ENCODE results near the gene HOXB6. TPM values are rescaled to one million over a fixed set of nuclear protein-coding genes. Genes with fewer than 3 reads are reported as not detected.

The HOXB6 gene
- polyA plus RNA-seq, 3 donors = not detected

- H2AFZ ChIP-seq (ENCODE audit: insufficient read depth, low read depth, low read length, poor library complexity, severe bottlenecking) = no peak overlapping the region
- no peaks in the 10 kb centered on the region for H3K36me3 ChIP-seq (replicated peaks in 1 of 2; ENCODE audit: control insufficient read depth in 1 of 2, insufficient read depth in 2 of 2, low read length in 2 of 2)
- DNase-seq = no peak
- H3K27me3 Mint-ChIP-seq (ENCODE audit: low read depth in 3 of 3) = peaks cover 99 to 100% (median 100%) of the 10 kb centered on the region in 3 donors
- WGBS (ENCODE audit: insufficient coverage) = 8% methylated on average over 24 of the region's 33 CpGs
- H3K9me3 ChIP-seq (replicated peaks in 1 of 2; ENCODE audit: control insufficient read depth in 1 of 2, insufficient read depth in 1 of 2, low read length in 2 of 2) = peaks cover 0 to 26% of the 10 kb centered on the region in 2 donors
- TF ChIP-seq CTCF (IDR thresholded peaks at IDR 0.05) = no peak
- H3K4me1 Mint-ChIP-seq = peaks cover 48% of the 10 kb centered on the region
- no peak overlapping the region for H3K9ac ChIP-seq (ENCODE audit: insufficient read depth, low read length, poor library complexity, severe bottlenecking)
- H4K20me1 ChIP-seq (ENCODE audit: insufficient read depth, low read length) = no peaks in the 10 kb centered on the region
- intact Hi-C loops (cut with micrococcal nuclease) = loop anchor here (5.0 kb wide), 2 partner anchors 100 to 255 kb away; no protein-coding TSS in a partner anchor
- H3K9me3 Mint-ChIP-seq = peaks cover 0 to 35% (median 13%) of the 10 kb centered on the region in 7 donors
- H3K79me2 ChIP-seq (ENCODE audit: insufficient read depth, low read length) = no peaks in the 10 kb centered on the region
- H3K27me3 ChIP-seq (ENCODE audit: control insufficient read depth in 2 of 2, insufficient read depth in 2 of 2, low read length in 2 of 2) = peaks cover 82 to 100% of the 10 kb centered on the region in 2 donors
- H3K4me3 Mint-ChIP-seq = peak overlapping the region in 1 of 2 donors; percentile 92
- H3K4me2 ChIP-seq (replicated peaks; ENCODE audit: extremely low read depth, low read length, poor library complexity, severe bottlenecking) = no peak overlapping the region
- H3K4me3 ChIP-seq (replicated peaks in 1 of 3; ENCODE audit: low read depth in 2 of 3, low read length in 3 of 3) = no peak overlapping the region
- H3K36me3 Mint-ChIP-seq = peaks cover 13 to 37% of the 10 kb centered on the region in 2 donors
- H3K27ac ChIP-seq (ENCODE audit: low read depth in 1 of 2, low read length in 2 of 2) = no peak overlapping the region
- H3K27ac Mint-ChIP-seq = no peak overlapping the region
- peaks cover 21 to 34% of the 10 kb centered on the region in 2 donors for H3K4me1 ChIP-seq (ENCODE audit: control insufficient read depth in 1 of 2, insufficient read depth in 2 of 2, low read length in 2 of 2)
These were observed 12.7 kb downstream of the HOXB6 start for GRCh38 chr17:48592057-48592514.

DNA sequence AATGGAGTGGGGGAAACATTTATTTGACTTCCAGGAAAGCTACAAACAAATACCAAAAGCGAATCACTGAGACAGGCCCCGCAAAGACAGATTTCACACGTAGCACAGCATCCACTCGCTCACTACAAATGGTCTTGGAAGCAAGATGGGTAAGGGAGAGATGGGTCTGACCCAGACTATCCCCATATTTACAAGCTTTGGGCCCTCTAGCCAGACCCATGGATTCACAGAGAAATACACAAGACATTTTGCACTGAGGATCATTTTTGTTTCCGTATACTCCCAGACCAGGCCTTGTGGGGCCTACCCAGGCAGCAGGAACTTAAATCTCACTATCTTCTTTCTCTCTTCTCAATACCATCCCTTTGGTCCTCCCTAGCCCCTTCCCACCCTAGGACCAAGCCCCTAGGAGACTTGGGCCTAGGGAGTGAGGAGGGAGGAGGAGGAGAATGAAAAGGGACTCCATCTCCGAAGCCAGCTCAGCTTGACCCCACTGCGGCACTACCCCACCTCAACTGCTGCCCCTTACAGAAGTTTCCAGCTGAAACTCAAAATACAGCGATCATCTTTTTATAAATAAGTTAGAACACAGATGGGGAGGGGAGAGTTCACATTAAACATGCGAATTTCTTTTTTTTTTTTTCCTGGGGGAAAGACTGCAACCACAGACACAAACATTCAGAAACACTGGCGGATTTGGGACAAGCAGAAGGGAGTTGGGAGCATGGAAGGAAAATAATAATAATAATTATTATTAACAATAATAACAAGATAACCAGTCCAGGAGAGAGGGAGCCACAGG is 13.3 kb downstream of the HOXB6 start:
- DNase-seq = no peak
- peaks cover 23 to 34% of the 10 kb centered on the region in 2 donors for H3K4me1 ChIP-seq (ENCODE audit: control insufficient read depth in 1 of 2, insufficient read depth in 2 of 2, low read length in 2 of 2)
- H3K9me3 ChIP-seq (replicated peaks in 1 of 2; ENCODE audit: control insufficient read depth in 1 of 2, insufficient read depth in 1 of 2, low read length in 2 of 2) = peaks cover 0 to 20% of the 10 kb centered on the region in 2 donors
- Mint-ChIP-seq H3K9me3 (peaks cover 0 to 34% (median 13%) of the 10 kb centered on the region in 7 donors), H3K4me3 (peak overlapping the region in 1 of 2 donors; percentile 81), H3K27me3 (ENCODE audit: low read depth in 3 of 3) (peaks cover 99 to 100% (median 100%) of the 10 kb centered on the region in 3 donors), H3K4me1 (peaks cover 47% of the 10 kb centered on the region), H3K27ac (no peak overlapping the region), H3K36me3 (peaks cover 7 to 35% of the 10 kb centered on the region in 2 donors)
- no peaks in the 10 kb centered on the region for H4K20me1 ChIP-seq (ENCODE audit: insufficient read depth, low read length)
- no peaks in the 10 kb centered on the region for H3K79me2 ChIP-seq (ENCODE audit: insufficient read depth, low read length)
- H3K27me3 ChIP-seq (ENCODE audit: control insufficient read depth in 2 of 2, insufficient read depth in 2 of 2, low read length in 2 of 2) = peaks cover 82 to 100% of the 10 kb centered on the region in 2 donors
- no peaks in the 10 kb centered on the region for H3K36me3 ChIP-seq (replicated peaks in 1 of 2; ENCODE audit: control insufficient read depth in 1 of 2, insufficient read depth in 2 of 2, low read length in 2 of 2)
- H3K4me2 ChIP-seq (replicated peaks; ENCODE audit: extremely low read depth, low read length, poor library complexity, severe bottlenecking) = no peak overlapping the region
- H3K27ac ChIP-seq (ENCODE audit: low read depth in 1 of 2, low read length in 2 of 2) = no peak overlapping the region
- intact Hi-C loops (cut with micrococcal nuclease) = loop anchor here (5.0 kb wide), 2 partner anchors 99 to 254 kb away; no protein-coding TSS in a partner anchor
- H3K9ac ChIP-seq (ENCODE audit: insufficient read depth, low read length, poor library complexity, severe bottlenecking) = no peak overlapping the region
- no peak for TF ChIP-seq CTCF (IDR thresholded peaks at IDR 0.05)
- H3K4me3 ChIP-seq (replicated peaks in 1 of 3; ENCODE audit: low read depth in 2 of 3, low read length in 3 of 3) = no peak overlapping the region
- no peak overlapping the region for H2AFZ ChIP-seq (ENCODE audit: insufficient read depth, low read depth, low read length, poor library complexity, severe bottlenecking)
- WGBS (ENCODE audit: insufficient coverage) = no CpG with 5 or more reads among the region's 10 CpGs

Measured in CD14-positive monocyte (primary cell).